GM10847 (cell line): Measurements from ENCODE around the gene AQP12B.
"Not testable (repeated sequence)": the region's sequence is repeated elsewhere in the genome, so short reads cannot be mapped to it uniquely, and the experiment has no call there.

Source experiments
- POLR2A ChIP-seq: IDR thresholded peaks from 2 replicates; pipeline ENCODE4 v1.6.1; 2011; ENCODE audit not compliant: insufficient read length; ENCODE audit errors: extremely low read depth

Gene AQP12B

DNA sequence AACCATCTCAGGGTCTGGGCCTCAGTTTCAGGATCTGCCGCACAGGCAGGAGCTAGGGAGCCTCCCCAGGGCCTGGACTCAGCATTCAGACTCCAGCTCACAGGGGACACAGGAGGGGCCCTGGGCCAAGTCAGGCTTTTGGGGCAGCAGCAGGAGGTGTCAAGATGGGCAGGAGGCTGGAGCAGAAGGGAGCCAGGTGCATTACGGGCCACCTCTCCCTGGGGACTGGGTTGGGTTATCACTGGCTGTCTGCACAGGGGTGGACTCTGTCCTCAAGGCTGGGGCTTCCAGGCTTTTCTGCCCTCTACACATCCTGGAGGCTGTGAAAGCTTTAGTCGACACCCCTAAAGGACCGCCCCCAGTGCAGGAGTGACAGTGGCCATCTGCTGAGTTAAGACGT lies 29.0 kb upstream of the AQP12B start:
- TF ChIP-seq POLR2A, result no peak

DNA sequence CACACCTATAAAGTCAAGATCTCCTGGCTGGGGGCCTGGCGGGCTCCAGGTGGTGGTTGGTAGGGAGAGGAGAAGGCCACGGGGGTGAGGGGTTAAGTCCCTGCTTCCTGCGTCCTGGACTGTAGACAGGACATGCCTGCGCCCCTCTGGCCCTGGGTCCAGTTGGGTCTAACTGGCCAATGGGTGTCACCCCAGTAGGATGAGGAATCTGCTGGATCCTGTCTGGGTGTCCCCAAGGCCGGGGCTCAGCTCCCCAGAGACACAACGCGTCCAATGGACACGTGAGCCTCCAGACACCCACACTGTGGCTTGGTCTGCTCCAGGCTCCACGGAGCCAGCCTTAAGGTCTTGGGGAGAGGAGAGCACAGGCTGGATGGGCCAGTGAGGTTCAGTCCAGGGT lies 28.6 kb upstream of the AQP12B start:
- no peak for TF ChIP-seq POLR2A

DNA sequence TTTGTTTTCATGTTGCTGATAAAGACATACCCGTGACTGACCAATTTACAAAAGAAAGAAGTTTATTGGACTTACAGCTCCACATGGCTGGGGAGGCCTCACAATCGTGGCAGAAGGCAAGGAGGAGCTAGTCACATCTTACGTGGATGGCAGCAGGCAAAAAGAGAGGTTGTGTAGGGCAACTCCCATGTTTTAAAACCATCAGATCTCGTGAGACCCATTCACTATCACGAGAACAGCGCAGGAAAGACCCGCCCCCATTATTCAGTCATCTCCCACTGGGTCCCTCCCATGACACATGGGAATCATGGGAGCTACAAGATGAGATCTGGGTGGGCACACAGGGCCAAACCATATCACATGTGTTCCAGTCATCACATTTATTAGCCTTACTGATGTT lies 25.8 kb upstream of the AQP12B start:
- TF ChIP-seq POLR2A, result no peak

DNA sequence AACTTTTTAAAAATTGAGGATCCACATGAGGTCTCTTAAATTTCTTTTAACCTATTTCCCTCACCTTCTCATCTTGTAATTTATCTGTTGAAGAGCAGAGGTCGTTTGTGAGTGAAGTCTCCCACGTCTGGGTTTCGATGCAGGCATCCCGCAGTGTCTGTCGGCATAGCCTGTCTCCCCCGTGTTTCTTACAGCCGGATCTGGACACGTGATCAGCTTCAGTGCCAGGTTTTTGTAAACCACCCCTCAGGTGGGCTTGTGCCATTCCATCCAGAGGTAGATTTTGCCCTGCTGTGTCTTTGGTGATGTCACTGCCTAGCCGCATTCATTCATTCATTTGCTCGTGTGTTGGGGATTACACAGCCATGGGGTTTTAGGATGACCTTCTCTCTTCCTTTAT lies 25.1 kb upstream of the AQP12B start:
- no peak for TF ChIP-seq POLR2A

DNA sequence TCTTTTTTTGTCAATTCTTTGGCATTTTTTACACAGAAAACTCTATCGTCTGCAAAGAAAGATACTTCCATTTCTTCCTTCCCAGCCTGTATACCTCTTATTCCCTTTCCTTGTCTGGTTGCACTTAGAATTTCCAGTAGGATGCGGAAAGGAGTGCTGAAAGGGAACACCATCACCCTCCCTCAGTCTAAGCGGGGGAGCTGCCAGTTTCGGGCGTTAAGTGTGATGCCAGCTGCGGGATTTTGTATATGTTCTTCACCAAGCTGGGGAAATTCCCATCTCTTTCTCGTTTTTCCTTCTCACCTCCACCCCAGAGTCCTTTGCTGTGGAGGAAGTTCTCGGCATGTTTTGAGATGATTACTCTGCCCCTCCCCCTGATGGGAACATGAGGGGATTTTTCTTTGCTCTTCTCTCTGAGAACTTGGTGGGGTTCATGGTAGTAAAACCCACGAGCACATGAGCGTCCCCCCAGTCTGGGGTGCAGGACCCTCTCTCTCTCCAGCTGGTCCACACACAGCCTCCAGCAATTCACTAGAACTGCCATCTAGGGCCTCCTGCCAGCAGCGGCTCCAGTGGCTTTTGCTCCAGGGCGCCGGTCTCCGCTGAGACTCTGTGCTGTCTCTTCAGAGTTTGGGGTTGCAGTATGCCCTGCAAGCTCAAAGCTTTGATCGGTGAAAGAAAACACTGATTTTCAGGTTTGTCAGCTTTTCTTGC lies 24.5 kb upstream of the AQP12B start:
- TF ChIP-seq POLR2A, result no peak

DNA sequence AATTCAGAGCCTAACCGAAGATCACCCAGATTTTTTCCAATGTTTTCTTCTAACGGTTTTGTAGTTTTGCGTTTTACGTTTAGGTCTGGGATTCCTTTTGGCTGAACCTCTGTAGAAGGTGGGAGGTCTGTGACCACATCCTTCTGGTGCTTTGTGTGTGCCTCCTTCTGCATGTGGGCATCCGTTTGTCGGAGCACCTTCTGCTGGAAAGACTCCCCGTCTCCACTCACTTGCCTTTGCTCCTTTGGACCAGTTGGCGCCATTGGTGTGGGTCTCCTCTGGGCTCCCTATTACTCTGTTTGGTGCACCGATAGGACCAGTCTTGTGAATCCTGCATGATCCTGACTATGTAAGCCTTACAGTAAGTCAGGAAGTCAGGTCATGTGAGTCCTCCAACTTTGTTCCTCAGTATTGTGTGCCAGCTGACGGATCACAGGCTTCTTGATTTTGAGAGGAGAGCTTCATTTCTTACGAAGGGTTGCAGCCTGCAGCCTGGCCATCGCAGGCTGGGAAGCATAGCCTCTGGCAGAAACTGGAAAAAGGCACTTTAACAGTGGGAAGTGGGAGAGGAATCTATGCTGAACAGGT lies 22.6 kb upstream of the AQP12B start:
- no peak for TF ChIP-seq POLR2A

DNA sequence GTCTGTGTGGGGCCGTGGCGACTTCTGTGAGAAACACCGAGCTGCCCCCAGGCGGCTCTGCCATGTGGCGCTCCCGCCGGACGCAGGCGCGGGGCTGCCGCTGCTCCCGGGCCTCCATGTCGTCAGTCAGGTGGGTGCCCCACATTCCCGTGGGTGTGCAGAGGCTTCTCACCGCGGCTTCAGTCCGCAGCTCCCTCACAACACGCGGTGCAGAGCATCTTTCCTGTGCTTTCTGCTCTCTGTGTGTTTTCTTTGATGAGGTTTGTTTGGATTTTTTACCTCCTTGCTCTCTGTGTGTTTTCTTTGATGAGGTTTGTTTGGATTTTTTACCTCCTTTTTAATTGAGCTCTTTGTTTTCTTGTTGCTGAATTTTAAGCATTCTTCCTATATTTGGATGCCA lies 22.0 kb upstream of the AQP12B start:
- no peak for TF ChIP-seq POLR2A

DNA sequence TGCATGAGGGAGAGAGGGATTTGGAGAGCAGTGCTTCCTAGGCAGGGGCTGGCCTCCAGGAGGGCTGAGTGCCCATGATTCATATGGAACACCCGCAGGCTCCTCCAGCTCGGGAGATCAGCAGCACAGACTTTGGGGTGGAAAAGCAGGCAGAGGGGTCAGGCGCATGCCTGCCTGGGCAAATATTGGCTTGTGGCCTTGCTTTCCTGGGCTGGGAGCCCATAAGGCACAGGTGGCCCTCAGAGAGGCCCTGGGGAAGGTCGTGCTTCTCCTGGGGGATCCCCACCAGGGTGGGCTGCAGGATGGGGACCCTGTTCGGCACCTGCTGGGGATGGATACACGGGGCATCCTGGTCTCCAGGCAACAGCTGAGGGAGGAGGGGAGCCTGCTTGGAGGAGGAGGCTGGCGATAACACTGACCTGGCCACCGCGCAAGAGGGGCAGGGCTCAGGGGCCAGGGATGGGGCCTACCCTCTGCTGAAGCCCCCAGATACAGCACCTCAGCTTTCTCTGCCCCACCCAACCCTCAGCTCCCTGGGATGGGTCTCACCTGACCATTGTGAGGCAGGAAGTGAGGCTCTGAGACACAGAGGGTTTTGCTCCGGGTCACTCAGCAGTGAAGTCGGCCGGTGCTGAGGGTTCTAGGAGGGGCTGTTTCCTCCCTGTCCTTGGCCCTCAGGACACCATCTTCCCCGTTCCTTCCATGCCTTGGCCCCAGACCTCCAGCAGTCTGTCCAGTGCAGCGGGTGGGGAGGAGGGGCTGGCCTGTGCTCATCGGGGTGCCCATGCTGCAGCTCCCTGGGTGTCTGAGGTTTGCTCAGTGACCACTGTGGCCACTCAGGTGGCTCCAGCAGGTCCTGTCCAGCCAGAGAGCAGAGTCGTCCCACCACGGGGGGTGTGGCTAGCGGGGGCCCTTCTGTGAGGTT lies 21.0 kb upstream of the AQP12B start:
- no peak for TF ChIP-seq POLR2A

DNA sequence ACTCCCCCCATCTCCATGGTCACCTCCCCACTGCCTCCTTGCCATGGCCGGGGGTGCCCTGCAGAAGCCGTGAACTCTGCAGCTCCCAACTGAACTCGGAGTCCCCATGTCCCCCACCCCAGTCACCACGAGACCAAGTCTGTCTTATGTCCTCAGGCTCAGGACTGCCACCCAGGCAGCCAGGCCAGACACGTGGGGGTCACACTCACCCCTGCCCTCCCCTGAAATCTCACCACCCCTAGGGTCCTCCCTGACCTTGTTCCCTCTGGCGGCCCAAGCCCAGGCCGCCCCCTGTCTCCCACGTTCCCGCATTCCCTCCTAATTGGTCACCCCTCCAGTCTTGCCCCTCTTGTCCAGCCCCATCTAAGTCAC lies 19.9 kb upstream of the AQP12B start:
- no peak for TF ChIP-seq POLR2A

DNA sequence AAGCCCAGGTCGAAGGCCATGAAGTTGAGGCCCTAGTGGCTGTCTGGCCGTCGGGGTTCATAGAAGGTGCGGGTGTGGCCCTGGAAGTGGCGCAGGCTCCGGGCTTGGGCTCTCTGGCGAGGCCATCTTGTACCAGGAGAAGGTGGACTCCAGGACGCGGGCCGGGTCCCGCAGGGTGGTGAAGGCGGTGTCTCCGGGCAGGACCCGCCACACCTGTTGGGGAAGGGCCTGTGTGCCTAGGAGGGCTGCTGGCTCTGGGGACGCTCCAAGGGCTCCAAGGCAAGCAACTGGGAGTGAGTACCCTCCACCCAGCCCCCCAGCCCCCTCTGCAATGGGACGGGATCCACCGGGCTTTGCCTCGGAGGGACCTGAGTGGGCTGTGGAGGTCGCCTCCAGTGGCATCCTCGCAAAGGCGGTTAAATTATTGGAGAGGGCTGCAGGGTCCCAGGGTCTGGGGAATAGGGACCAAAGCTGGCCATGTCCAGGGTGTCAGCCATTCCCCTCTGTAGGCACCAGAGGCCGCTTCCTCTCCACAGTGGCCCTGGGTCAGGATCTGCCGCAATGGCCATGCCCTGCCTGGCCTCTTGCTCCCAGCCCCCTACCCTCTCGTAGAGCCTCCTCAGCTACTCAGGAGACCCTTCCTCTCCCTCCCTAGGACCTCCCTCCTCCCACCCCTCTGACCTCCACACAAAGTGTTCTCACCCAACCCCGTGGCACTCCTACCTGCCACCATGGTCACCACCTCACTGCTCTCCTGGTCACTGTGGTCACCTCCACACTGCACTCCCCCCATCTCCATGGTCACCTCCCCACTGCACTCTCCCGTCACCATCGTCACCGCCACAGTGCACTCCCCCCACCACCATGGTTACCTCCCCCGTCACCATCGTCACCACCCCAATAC lies 19.3 kb upstream of the AQP12B start:
- no peak for TF ChIP-seq POLR2A

DNA sequence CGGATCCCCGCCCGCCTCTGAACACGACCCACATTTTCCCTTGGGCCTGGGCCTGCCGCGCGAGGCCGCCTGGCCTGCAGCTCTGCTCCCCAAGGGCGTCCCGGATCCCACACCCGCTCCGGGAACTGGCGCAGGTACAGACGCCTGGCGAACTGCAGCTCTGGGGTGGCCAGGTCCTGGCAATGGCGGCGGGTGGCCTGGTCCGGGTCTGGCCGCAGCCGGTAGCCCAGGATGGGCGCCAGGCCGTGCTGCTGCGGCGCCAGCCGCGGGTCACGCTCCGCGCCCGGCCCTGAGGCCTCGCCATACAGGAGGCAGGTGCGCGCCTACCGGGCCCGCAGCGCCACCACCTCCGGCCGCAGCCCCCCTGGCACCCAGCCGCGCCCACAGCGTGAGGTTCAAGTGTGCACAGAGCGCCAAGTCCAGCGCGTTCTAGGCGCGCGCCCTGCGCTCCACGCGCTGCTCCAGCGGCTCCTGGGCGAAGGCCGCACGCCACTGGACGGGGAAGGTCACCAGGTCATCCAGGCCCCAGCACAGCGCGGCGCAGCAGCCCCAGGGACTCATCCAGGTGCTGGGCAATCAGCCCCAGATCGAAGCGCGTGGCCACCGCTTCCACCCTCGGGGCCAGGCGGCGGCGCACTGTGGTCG lies 18.5 kb upstream of the AQP12B start:
- no peak for TF ChIP-seq POLR2A

DNA sequence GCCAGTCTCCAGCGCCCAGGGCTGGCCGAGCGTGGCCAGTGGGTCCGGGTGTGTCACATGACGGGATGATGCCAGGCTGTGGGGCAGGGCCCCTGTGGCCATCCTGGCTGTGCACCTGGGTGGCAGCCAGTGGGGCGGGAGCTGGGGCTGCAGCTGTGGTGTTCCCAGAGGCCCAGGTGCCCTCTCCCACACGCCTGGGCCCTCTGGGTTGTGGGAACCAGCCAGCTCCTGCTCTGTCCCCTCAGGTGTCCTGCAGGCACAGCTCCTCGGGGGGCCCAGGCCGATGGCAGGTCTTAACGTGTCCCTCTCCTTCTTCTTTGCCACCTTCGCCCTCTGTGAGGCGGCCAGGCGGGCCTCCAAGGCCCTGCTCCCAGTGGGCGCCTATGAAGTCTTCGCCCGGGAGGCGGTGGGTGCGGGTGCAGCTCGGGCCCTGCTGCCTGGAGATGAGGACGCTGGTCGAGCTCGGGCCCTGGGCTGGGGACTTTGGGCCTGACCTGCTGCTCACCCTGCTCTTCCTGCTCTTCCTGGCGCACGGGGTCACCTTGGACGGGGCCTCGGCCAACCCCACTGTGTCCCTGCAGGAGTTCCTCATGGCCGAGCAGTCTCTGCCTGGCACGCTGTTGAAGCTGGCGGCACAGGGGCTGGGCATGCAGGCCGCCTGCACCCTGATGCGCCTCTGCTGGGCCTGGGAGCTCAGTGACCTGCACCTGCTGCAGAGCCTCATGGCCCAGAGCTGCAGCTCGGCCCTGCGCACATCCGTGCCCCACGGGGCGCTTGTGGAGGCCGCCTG lies 9.1 kb upstream of the AQP12B start, which contains the start of gene AQP12A:
Gene AQP12A (plus strand): TSS at position 236 of the 790 bp plus-strand sequence. CDS start 48 bp downstream, at position 284.
- not testable (repeated sequence) for TF ChIP-seq POLR2A

DNA sequence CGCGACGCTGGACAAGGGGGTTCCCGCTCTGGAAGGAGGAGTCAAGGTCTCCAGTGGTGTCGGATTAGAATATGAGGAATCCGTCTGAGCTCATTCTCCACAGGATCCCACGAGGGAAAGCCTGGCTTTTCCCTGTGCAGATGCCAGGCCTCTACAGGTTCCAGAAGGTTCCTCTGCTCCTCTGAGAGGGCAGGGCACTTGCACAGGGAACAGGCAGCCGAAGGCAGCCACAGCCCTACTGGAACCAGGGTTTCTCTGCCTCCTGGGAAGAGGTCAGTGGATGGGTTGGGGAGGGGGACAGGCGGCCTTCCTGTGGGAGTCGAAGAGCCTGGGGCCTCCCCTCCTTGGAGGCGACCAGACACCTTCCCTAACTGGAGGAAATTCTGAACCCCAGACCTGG lies 7.3 kb upstream of the AQP12B start:
- no peak for TF ChIP-seq POLR2A

DNA sequence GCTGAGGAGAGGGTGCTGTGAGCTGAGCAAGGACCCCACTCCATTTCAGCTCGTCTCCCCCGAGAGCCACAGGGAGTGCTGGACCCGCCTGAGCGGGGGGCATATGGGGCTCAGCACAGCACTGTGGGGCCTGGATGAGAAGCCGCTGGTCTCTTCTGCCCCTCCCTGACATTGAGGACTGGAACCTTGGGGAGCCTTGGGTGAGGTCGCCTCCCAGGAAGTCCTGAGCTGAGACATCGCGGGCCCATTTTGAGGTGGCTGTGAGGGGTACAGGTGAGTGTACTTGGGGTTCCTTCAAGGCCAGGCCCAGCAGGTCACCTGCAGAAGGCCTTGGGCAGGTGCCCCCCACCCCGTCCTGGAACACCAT lies 5.9 kb upstream of the AQP12B start:
- no peak for TF ChIP-seq POLR2A
